SK-N-MC (cell line): ENCODE data around the gene ITGB3BP.

Source experiments
- FOXP2 ChIP-seq: optimal IDR thresholded peaks from 2 replicates; pipeline ENCODE3; 2011; ENCODE audit warnings: mild to moderate bottlenecking, moderate library complexity; ENCODE audit not compliant: insufficient read depth; ENCODE audit errors: extremely low read length, control extremely low read depth
- POLR2AphosphoS5 ChIP-seq: IDR thresholded peaks from 2 replicates; pipeline ENCODE4 v1.6.1; 2012; ENCODE audit warnings: mild to moderate bottlenecking, low read depth, low read length, borderline replicate concordance

DNA sequence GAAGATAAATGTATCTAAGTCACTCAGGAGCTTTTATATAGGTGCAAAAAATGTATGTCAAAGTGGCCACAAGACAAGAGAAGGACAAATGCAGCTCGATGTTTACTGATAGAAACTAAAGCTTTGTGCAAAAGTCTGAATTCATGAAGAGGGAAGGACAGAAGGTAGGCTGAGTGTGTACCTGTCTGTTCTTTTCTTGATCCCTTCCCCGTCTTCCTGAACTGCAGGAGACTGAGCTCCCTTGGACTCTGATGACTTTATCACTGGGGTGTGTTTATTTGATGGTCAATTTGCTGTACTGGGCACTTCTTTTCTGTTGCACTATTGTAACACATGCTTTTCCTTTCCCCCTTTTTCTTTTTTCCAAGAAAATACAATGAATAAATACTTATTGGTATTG lies 25.4 kb downstream of the ITGB3BP start:
- TF ChIP-seq FOXP2: no peak
- TF ChIP-seq POLR2AphosphoS5: no peak
